ENCODE measurements around the gene FSIP1.
"Not testable (repeated sequence)": the region's sequence is repeated elsewhere in the genome, so short reads cannot be mapped to it uniquely, and the experiment has no call there.

FSIP1 gene

DNA sequence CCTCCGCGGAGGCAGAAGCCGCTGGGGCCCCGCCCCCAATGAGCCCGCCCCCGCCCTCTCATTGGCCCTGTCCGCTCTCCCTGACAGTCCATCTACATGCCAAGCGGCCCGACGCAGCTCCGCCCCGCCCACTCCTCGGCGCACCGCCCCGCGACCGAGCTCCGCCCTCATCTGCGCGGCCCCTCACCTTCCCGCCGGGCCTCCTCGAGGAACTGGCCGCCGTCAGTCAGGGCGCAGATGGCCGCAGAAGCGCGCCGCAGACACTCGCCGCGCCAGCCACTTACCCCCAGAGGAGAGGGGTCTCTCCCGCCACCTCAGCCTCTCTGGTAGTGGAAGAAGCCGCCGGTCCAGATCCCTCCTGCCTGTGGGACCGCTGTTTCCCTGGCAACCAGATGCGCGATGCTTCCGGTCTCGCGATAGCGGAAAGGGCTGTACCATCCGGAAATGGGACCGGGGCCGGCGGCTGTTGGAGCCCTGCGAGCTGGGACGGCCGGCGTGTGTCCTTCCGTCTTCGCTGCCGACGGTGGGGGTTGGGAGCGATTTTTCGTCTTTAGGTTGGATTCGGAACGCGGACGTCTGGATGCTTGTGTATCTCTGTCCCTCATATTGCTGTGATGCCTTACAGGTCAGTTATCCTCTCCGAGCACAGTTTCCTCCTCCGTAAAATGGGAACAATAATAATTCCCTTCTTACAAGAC is at the start of gene FSIP1:
Gene FSIP1 (minus strand): TSS at position 401 of the 698 bp plus-strand sequence. CDS start 6,317 bp downstream, outside the sequence.
- DNase-seq, result peak; percentile 98

DNA sequence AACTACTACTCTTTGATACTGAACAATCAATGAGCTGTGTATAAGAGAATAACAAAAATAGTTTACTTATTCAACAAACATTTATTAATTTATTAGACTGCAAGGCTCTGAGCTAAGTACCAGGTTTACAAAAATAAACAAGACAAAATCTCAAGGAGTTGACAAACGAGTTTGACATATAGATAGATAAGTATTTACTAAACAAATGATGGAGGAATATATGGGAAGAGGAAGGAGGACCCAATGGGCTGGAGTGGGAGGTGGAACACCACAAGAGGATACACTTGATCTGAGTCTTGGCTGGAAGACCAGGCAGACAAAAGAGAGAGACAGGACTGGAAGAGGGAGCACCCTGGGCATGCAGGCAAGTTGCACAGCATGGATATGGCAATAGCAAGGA is 47.5 kb upstream of the FSIP1 start:
- DNase-seq, result no peak

DNA sequence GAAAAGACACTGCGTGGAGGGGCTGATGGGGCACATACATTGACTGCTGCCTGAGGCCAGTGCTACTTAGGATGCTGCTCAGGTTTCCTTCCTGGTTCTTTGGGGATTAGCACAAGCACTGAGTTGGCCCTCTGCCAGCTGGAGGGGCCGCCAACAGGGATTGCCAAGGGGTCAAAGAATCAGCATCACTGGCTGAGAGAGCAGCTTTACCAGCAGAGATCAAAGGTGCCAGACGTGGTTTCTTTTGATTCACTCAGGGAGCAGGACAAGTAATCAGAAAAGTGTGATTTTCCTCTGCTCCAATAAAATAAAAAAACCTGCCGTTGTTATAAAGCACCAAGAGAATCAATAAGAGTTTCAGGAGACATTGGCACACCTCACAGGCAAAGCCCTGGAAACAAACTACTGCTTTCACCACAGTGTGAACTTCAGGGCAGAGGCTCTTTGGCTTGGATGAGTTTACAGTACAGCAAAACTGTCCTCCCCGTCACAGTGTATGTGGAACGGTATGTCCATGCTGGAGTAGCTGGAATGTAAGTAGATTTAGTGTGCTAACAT is 45.8 kb upstream of the FSIP1 start:
- peak; percentile 52 for DNase-seq

DNA sequence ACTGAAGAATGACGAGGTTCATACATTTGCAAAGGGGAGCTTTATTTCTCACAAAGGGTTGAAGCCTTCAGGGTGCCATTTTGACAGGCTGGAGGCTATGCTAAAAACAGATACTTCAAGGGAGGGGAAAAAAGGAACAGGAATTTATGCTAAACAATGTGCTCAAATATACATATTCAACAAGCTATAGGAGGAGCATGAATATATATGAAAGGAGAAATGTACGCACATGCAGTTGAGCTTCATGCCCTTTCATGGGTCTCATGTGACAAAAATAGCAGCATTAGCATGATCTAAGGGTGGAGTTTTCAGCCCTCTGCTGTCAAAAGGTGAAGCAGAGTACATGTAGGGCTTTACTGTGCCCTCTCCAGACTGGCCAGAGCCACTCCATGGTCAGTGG is 44.3 kb upstream of the FSIP1 start:
- DNase-seq, result no peak

DNA sequence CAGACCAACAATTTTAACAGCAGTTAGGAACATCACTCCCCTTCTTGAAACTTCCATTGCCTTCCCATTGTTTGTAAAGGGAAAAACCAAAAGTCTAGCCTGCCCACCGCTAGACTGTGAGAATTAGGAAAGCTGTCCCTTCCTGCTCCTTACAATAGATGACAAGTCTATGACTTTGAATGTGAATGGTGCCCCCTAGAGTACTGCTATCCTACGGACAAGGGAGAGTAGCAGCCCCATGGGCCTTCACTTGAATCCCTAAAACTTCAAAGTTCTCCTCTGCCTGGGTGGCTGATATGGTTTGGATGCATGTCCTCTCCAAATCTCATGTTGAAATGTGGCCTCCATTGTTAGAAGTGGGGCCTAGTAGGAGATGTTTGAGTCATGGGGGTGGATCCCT is 41.0 kb upstream of the FSIP1 start:
- DNase-seq, result no peak

DNA sequence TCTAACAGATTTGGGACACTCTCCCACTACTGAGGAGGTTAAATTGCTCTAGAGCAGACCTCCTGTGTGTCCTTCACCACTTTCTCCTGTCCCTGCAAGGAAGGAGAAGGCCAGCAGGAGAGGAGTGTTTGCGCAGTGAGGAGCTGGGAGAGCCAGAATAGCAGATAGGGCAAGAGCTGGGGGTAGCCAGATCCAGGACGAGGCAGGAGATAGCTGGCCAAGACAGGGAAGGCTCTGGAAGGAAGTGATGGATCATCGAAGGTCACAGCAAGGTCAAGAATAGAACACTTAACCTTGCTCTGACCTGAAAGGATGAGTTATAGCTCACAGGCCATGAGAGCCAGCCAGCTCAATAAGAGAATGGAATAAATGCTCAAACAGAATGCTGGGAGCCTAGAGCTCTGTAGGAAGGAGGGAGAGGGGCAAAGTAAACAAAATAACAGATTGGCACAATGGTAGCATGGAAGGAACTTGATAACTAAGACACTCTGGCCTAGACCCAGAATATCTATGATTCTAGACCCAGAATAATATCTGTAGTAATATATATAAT is 37.5 kb upstream of the FSIP1 start:
- no peak for DNase-seq

DNA sequence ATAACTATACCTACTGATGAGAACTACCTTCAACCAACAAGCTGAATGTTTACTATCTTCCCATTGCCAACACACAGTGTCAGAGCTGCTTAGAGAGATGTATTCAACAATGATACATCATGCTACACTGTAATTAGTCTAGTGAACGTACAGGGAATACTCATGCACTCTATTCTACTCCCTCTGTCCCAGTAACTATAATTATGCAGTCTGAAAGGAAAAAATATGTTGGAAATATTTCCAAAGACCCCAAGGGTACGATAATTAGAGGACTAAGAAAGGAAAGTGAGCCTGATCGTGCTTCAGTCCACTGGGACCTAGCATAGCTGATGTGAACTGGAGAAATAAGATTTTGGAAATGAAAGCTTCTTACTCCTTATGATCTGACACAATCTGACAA is 36.9 kb upstream of the FSIP1 start:
- DNase-seq, result no peak

DNA sequence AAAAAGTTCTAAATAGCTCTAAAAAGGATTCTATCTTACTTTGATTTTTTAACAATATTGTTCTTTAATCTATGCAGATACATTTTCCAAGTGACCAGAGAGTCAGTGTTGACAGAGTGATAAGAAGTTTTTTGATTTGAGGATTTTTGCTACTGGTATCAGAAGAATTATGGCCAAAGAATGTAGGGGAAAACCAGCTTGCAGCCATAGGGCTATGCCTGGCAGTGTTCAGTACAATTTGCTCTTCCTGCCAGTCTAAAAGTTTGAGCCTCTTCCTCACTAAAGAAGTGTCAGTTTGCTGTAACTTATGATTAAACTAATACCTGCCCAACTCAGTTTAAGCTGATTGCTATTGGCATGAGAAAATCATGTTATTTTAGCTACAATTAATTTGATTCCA is 35.3 kb upstream of the FSIP1 start:
- DNase-seq, result no peak

DNA sequence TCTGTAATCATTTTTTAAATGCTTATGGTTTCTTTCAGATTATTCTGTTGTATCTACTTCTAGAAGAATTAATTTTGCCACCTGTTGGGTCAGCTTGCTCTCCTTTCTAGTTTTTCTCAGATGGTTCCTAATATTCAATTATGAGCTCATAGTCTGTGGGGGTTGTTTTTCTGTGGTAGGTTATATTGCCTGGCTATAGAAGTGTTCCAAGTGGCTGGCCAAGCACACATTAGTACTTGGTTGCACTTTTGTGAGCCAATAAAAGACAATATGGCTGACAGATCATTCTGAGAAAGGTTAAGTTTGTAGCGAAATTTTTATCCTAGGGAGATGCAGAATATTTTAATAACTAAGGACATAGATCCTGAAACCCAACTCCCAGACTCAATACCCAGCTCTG is 31.8 kb upstream of the FSIP1 start:
- no peak for DNase-seq

DNA sequence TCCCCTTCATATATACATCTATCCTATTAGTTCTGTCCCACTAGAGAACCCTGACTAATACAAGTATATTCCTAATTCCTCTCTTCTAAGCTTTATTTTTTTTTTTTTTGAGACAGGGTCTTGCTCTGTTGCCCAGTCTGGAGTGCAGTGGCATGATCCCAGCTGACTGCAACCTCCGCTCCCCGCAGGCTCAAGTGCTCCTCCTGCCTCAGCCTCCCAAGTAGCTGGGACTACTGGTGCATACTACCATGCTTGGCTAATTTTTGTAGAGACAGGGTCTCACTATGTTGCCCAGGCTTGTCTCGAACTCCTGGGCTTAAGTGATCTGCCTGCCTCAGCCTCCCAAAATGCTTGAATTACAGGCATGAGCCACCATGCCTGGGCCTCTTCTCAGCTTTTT is 30.0 kb upstream of the FSIP1 start:
- DNase-seq, result not testable (repeated sequence)

DNA sequence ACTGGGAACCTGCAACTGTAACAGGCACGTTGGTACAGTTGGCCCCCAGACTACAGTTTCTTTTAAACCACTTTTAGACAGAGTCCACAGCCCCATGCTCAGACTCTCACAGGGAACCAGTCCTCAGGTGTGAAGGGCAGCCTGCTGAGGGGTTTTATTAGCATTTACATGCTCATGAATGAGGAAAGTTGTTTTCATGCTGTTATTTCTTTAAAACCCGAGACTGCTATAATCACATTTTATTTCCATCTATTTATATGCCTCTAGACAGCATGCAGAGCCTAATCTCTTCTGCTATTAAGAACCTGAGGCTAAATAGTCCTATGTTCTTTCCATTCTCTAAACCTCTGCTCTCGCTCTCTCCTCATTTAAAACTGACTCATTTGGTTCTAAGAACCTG is 26.3 kb upstream of the FSIP1 start:
- no peak for DNase-seq

DNA sequence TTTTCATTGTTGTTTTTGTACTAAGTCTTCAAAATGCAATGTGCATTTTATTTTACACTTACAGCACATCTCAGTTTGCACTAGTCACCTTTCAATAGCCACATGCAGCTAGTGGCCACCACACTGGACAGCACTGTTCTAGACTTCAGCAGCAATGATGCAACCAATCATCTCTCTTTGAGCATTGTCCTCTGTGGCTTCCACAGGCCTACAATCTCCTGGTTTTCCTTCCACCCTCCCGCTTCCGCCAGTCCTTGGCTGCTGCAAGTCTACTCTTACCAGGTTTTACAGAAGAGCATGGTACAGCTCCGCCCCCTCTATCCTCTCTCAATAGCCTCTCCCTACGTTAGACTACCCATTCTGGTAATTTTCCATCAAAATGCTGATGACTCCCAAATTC is 25.1 kb upstream of the FSIP1 start:
- DNase-seq, result no peak

DNA sequence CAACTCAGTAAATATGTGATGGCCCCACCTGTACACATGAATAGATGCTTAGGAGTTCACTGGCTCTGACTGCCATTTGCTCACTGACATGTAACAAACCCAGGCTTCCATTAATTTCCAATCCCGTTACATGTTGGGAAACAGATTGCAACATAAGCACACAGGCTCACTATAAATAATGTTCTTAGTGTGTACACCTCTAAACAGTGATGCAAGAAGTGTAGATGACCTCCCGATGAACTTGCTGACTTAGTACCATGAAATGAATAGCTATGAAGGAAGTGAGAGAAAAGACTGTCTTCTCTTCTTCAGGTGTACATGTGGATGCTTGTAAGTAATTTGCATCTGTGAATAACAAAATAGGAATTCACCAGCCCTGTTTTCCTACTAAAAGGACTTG is 21.4 kb upstream of the FSIP1 start:
- peak; percentile 32 for DNase-seq

DNA sequence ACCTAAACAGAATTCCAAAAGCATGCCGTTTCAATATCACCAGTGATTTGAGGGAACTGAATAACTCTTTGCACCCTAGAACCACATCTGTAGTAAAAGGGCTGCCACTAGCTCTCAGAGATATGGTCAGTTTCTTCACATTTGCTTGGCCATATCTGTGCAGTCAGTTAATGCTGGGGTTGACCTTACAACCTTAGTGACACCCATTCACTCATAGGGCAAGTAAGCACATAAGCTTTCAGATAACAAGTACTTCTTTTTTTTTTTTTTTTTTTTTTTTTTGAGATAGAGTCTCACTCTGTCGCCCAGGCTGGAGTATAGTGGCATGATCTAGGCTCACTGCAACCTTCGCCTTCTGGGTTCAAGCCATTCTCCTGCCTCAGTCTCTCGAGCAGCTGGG is 20.4 kb upstream of the FSIP1 start:
- no peak for DNase-seq

DNA sequence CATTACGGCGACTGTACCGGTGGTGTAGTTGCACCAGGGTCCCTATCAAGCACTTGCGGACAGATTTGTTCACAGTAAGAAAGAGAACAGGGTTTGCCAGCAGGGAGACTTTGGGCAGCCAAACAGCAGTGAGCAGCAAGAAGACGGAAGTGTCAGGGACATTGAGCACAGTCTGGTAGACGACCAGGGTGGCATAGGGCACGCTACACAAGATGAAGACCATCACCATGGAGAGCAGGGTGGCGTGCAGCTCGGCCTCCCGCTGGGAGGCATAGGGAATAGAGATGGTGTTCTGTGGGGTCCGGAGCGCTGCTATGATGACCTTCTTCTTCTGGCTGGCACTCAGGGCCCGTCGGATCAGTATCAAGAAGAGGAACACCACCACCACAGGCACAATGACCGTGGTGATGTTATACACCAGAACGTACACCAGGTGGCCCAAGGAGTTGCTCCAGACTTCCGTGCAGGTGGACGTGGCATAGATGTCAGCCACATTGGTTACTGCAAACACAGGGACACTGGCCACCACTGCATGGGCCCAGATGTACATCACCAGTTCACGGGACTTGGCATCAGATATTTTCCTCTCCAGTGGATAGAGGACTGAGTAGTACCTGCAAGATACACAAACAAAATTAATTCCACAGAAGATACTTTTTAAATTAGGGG is 19.1 kb upstream of the FSIP1 start:
- peak; percentile 31 for DNase-seq

DNA sequence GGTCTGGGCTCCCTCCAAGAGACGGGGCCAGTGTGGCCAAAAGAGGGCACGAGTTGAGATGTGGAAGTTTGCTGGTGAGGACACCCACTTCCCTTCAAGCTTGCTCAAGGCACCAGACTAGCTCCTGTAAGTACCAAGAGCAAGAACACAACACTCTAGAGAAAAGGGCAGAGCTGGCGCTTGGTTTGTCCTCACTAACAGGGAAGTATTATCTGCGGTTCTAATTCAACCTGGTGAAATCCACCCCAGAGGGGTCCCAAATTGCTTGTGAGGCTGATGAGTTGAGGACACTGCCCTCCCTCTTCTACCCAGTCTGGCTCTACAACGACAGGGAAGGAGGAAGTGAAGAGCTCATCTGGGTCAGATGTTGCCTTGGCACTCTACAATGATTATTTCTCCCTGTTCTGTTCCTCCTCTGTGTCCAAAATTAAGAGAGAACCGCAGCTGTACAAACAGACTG is 16.9 kb upstream of the FSIP1 start:
- DNase-seq, result no peak

DNA sequence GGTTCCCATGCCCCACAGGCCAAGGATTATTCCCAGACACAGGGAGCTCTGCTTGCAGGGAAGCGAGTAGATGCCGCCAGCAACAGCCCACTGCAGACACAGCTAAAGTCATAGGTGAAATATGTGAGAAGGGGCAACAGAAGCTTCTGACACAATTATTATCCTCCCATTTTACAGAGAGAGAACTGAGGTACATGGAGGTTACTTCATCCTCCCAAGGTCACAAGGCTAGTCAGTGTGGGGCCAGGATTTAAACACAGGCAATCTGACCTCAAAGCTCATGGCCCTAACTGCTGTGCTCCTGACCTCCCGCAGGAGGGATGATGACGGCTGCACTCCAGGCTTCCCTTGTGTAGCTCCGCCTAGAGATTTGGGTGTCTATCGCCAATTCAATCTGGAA is 15.7 kb upstream of the FSIP1 start:
- no peak for DNase-seq

DNA sequence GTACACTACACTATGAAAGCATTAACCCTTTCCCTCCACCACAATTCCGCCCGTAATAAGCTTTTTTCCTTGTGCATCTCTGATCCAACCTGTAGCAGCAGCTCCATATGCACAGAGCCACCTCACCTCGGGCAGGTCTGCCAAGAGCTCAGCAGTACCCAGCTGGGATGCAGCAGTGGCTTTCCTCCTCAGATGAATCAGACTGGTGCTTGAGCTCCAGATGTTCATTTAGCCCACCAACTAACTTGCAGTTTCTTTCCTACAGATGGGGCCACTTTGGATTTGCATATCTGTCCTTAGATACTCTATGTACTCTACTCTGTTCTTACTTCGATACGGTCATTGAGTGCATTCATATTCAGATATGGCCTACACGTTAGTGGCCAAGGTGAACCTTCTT is 14.8 kb upstream of the FSIP1 start:
- DNase-seq, result no peak

DNA sequence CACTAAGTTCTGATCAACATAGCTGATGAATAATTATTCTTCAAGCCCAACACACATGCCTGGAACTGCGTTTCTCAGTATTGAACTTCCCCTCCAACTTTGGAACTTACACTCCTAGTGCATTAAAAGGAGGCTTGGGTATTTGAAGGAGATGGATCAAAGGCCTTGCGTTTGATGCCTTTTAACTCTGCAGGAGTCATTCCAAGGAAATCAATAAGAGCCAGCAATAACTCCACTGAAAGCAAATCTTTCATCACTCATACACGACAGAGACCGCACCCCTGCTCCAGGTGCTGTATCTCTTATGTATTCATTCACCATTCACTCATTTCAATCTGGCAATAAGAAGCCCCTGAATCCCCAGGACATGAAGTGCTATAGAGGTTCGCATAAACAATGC is 14.0 kb upstream of the FSIP1 start:
- no peak for DNase-seq

DNA sequence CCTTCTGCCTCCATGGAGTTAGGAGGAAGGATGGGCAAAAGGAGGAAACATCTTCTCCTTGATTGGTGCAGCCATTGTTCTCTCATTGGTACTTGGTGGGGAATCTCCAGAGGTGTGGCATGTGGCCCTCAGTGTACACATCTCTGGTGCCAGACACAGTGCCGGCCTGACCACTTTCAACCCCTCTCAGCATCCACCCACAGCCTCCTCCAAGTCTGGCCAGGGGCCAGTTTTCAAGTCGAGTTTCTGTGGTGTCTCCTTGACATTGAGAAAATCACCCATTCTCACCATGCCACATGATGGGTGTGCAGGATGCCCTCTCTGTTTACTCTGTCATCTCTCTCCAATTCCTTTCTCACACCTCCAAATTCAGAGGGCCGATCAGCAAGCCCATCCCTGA is 12.8 kb upstream of the FSIP1 start:
- no peak for DNase-seq

DNA sequence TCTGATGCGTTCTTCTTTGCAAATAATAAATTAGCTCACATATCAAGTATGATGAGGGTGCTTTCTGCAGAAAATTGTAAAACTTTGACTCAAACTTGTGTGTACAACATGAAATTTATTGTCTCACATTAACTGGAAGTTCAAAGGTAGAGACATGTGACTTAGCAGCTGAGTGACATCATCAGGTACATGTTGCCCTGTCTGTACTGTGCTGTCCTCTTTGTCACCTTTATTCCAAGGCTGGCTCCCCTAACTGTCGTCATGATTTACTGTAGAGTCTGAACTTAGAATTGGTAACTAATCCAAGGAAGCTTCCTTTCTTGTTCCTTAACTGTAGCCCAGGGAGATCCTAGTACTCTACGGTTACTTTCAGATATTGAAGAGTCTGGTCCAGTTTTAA is 12.3 kb upstream of the FSIP1 start:
- no peak for DNase-seq

DNA sequence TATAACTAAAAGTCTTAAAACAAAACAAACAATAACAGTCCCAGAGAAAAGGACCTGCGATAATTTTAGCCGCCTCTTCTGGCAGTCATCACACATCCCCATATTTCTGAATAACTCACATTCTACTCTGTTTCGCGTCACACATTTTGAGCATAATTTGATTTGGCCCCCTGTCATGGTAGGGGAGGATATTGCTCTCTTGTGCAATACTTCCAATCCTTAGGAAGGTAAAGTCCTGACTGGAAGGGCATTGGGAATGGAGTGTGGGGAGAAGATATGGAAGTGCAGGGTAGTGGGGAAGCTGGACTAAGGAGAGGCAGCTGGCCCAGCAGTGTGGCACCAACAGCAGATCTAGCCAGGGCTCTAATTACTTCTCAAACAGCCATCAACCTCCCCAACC is 11.3 kb upstream of the FSIP1 start:
- no peak for DNase-seq

DNA sequence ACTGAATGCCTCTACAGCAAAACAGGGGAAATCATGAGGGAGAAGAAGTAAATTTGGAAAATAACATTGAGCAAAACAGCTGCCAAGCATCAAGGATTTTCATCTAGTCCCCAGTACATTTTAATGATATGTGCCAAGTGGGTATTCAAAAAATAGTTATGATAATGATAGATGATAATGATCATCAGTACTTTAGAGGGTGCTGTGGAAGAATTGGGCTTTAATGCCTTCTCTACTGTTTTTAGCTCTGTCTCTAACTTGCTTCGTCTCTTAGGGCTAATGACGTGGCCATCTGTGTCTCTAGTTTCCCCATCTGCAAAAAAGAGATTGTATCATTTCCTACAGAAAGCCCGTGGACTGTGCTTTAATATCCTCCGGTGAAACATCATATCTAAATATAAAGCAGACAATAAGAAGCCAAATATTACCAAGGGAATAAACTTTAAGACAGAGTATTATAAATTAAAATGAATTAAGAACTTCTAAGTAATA is 10.2 kb upstream of the FSIP1 start:
- peak; percentile 30 for DNase-seq
